ENCODE data around the gene NEMP2. TPM values are rescaled to one million over a fixed set of nuclear protein-coding genes. Genes with fewer than 3 reads are reported as not detected.

Gene NEMP2
- total RNA-seq, 1 donor from 2014 or later: 8.3 TPM

DNA sequence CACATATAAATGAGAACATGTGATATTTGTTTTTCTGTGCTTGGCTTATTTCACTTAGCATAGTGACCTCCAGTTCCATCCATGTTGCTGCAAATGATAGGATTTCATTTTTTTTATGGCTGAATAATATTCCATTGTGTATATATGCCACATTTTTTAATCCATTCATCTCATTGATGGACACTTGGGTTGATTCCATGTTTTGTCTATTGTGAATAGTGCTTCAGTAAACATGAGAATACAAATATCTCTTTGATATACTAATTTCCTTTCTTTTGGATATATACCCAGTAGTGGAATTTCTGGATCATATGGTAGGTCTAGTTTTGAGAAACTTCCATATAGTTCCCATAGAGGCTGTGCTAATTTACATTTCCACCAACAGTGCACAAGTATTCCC lies 3.7 kb upstream of the NEMP2 start:
- DNase-seq (ENCODE audit: low spot score): no peak
- Mint-ChIP-seq H3K4me1 (ENCODE audit: unreplicated experiment) (peaks cover 22% of the 10 kb centered on the region), H3K27me3 (ENCODE audit: unreplicated experiment) (peaks cover 4% of the 10 kb centered on the region), H3K4me3 (ENCODE audit: unreplicated experiment) (no peak overlapping the region), H3K9me3 (ENCODE audit: unreplicated experiment) (no peaks in the 10 kb centered on the region), H3K27ac (ENCODE audit: unreplicated experiment) (no peak overlapping the region), H3K36me3 (ENCODE audit: low read depth, unreplicated experiment) (no peaks in the 10 kb centered on the region)
- TF ChIP-seq CTCF (IDR thresholded peaks at IDR 0.05; ENCODE audit: unreplicated experiment): no peak

GRCh38 chr2:190537765-190538164 lies 3.2 kb upstream of the NEMP2 start:
- Mint-ChIP-seq H3K27me3 (ENCODE audit: unreplicated experiment) (peaks cover 4% of the 10 kb centered on the region), H3K4me1 (ENCODE audit: unreplicated experiment) (peaks cover 23% of the 10 kb centered on the region), H3K27ac (ENCODE audit: unreplicated experiment) (no peak overlapping the region), H3K36me3 (ENCODE audit: low read depth, unreplicated experiment) (no peaks in the 10 kb centered on the region), H3K9me3 (ENCODE audit: unreplicated experiment) (no peaks in the 10 kb centered on the region), H3K4me3 (ENCODE audit: unreplicated experiment) (no peak overlapping the region)
- TF ChIP-seq CTCF (IDR thresholded peaks at IDR 0.05; ENCODE audit: unreplicated experiment): no peak
- DNase-seq (ENCODE audit: low spot score): no peak

DNA sequence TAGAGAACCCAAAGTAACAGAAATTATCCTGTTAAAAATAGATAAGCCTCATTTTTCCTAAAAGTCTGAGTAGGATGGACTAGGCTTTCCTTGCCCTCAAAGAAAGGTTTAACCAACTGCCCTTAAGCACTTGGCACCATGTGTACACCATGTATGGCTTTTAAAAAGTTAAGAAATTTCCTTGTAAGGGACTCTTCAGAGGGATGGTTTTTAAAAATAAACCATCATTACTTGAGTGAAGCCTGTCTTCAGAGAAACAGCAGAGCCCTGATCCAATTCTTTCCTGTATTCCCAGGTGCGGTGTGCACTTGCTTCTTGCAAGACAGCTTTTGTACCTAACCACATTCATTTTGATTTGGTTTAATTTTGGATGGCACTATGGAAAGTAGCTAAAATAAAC lies 1.1 kb upstream of the NEMP2 start:
- H3K27ac Mint-ChIP-seq (ENCODE audit: unreplicated experiment): no peak overlapping the region
- no peak for TF ChIP-seq CTCF (IDR thresholded peaks at IDR 0.05; ENCODE audit: unreplicated experiment)
- H3K9me3 Mint-ChIP-seq (ENCODE audit: unreplicated experiment): no peaks in the 10 kb centered on the region
- H3K4me3 Mint-ChIP-seq (ENCODE audit: unreplicated experiment): no peak overlapping the region
- peaks cover 4% of the 10 kb centered on the region for H3K27me3 Mint-ChIP-seq (ENCODE audit: unreplicated experiment)
- peaks cover 23% of the 10 kb centered on the region for H3K4me1 Mint-ChIP-seq (ENCODE audit: unreplicated experiment)
- no peaks in the 10 kb centered on the region for H3K36me3 Mint-ChIP-seq (ENCODE audit: low read depth, unreplicated experiment)
- no peak for DNase-seq (ENCODE audit: low spot score)

- H3K27ac Mint-ChIP-seq (ENCODE audit: unreplicated experiment): peak overlapping the region; percentile 61
- TF ChIP-seq CTCF (IDR thresholded peaks at IDR 0.05; ENCODE audit: unreplicated experiment): no peak
Measured at GRCh38 chr2:190535121-190535439, 558 bp upstream of the NEMP2 start.

GRCh38 chr2:190533968-190534309 lies 583 bp downstream of the NEMP2 start:
- TF ChIP-seq CTCF (IDR thresholded peaks at IDR 0.05; ENCODE audit: unreplicated experiment): no peak
- Mint-ChIP-seq H3K27me3 (ENCODE audit: unreplicated experiment) (peaks cover 4% of the 10 kb centered on the region), H3K4me1 (ENCODE audit: unreplicated experiment) (peaks cover 23% of the 10 kb centered on the region), H3K9me3 (ENCODE audit: unreplicated experiment) (no peaks in the 10 kb centered on the region), H3K27ac (ENCODE audit: unreplicated experiment) (peak overlapping the region; percentile 94), H3K36me3 (ENCODE audit: low read depth, unreplicated experiment) (no peaks in the 10 kb centered on the region), H3K4me3 (ENCODE audit: unreplicated experiment) (peak overlapping the region; percentile 91)
- DNase-seq (ENCODE audit: low spot score): no peak

More at GRCh38 chr2:190535121-190535439, 558 bp upstream of the NEMP2 start:
- H3K36me3 Mint-ChIP-seq (ENCODE audit: low read depth, unreplicated experiment): no peaks in the 10 kb centered on the region
- peaks cover 23% of the 10 kb centered on the region for H3K4me1 Mint-ChIP-seq (ENCODE audit: unreplicated experiment)
- DNase-seq (ENCODE audit: low spot score): no peak
- H3K27me3 Mint-ChIP-seq (ENCODE audit: unreplicated experiment): peaks cover 4% of the 10 kb centered on the region
- H3K4me3 Mint-ChIP-seq (ENCODE audit: unreplicated experiment): peak overlapping the region; percentile 88
- H3K9me3 Mint-ChIP-seq (ENCODE audit: unreplicated experiment): no peaks in the 10 kb centered on the region

All from endothelial cell (in vitro differentiated cells).